ENCODE results near the gene PEX26.

- TF ChIP-seq POLR2A (IDR thresholded peaks at IDR 0.05) (no peak), EP300 (IDR thresholded peaks at IDR 0.05) (no peak)
- TF ChIP-seq, protein P1, sequence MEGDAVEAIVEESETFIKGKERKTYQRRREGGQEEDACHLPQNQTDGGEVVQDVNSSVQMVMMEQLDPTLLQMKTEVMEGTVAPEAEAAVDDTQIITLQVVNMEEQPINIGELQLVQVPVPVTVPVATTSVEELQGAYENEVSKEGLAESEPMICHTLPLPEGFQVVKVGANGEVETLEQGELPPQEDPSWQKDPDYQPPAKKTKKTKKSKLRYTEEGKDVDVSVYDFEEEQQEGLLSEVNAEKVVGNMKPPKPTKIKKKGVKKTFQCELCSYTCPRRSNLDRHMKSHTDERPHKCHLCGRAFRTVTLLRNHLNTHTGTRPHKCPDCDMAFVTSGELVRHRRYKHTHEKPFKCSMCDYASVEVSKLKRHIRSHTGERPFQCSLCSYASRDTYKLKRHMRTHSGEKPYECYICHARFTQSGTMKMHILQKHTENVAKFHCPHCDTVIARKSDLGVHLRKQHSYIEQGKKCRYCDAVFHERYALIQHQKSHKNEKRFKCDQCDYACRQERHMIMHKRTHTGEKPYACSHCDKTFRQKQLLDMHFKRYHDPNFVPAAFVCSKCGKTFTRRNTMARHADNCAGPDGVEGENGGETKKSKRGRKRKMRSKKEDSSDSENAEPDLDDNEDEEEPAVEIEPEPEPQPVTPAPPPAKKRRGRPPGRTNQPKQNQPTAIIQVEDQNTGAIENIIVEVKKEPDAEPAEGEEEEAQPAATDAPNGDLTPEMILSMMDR (IDR thresholded peaks at IDR 0.05), result no peak
These were observed 41.8 kb downstream of the PEX26 start for GRCh38 chr22:18119409-18120110.

Data from ovary (tissue), 3 donors.